Renal cortical epithelial cell (primary cell): Measurements from ENCODE around the gene DLK1. TPM values are rescaled to one million over a fixed set of nuclear protein-coding genes. Genes with fewer than 3 reads are reported as not detected.

ENCODE experiments used
- DNase-seq: peaks from one replicate; pipeline ENCODE4 v3.0.0-alpha.2; 2011; ENCODE audit warnings: low read depth
- total RNA-seq: library from RNA; depleted of rRNA; stranded (reverse); fragments of >200 nt; gene quantifications from 2 replicates; pipeline ENCODE4 v1.2.3, GENCODE V29; 2014

DLK1 gene
- total RNA-seq, 1 donor from 2014 or later: not detected

DNA sequence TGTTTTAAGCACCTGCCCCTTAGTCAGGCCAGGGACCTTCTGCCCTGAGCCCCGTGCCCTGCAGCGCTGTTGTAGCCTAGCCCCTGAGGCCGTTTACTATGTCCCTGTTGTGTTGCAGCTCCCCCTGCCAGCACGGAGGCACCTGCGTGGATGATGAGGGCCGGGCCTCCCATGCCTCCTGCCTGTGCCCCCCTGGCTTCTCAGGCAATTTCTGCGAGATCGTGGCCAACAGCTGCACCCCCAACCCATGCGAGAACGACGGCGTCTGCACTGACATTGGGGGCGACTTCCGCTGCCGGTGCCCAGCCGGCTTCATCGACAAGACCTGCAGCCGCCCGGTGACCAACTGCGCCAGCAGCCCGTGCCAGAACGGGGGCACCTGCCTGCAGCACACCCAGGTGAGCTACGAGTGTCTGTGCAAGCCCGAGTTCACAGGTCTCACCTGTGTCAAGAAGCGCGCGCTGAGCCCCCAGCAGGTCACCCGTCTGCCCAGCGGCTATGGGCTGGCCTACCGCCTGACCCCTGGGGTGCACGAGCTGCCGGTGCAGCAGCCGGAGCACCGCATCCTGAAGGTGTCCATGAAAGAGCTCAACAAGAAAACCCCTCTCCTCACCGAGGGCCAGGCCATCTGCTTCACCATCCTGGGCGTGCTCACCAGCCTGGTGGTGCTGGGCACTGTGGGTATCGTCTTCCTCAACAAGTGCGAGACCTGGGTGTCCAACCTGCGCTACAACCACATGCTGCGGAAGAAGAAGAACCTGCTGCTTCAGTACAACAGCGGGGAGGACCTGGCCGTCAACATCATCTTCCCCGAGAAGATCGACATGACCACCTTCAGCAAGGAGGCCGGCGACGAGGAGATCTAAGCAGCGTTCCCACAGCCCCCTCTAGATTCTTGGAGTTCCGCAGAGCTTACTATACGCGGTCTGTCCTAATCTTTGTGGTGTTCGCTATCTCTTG is 7.6 kb downstream of the DLK1 start:
- DNase-seq: no peak

DNA sequence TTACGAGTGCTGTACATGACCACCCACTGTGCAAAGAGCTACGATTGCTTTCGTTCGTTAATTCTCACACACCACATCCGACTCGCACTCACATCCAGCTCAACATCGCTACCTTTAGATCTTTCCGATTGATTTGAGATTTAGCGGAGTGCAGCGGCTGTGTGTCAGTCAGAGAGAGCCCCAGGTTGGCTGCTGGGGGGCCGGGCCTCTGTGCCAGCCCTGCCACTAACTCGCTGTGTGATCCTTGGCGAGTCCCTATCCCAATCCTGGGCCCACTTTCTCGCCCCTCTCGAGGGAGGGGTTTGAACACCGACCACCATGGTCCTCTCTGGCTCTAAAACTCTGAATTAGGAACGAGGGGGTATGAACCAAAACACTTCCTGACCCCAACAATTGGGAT is 8.6 kb downstream of the DLK1 start:
- no peak for DNase-seq

DNA sequence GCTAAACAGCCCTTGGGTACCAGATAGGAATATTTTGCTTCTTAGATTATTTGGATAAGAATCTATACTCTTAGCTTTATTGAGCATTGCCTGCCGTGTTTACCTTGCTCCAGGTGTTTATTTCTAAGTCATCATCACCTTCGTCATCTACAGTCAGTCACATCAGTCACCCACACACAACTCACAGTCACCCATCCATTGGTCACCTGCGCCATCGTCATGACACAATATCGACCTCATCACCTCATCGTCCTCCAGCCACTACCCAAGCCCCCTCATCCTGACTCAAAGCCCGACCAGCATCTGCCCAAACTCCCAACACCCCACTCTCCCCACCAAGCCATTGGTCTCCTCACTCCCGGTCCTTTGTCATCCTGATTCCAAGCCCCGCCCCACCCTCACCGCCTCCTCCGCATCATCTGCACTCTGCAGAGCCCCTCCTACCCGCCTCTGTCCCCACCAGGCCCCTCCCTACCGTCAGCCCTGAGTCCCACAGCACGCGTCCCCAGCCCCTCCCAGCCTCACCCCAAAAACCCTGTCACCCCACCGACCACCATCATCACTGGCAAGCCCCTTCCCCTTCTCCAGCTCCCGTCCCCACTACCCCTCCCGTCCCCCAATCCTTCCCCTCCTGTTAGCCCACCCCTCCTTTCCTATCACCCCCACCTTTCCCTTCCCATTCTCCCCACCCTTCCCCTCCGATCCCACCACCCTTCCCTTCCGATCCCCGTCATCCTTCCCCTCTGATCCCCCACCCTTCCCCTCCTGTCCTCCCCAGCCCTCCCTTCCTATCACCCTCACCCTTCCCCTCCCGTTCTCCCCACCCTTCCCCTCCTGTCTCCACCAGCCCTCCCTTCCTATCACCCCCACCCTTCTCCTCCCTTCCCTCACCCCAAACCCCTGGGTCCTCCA is 9.8 kb downstream of the DLK1 start:
- no peak for DNase-seq

DNA sequence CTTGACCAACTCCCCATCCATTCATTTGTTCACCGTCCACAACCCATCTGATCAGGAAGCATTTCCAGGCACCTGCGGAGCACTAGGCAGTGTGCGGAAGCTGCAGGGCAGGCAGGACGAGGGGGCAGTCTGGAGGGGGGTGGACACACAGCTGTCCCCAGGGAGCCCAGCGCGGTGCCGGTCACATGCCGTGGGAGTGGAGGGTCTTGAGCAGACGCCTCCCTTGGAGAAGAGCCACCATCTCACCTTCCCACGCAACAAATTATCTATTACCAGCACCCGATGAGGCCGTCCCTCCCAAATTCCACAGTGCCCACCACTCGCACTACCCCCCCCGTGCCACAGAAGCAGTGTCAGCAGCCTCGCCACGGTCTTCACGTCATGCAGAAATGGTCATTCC is 10.8 kb downstream of the DLK1 start:
- DNase-seq: no peak

DNA sequence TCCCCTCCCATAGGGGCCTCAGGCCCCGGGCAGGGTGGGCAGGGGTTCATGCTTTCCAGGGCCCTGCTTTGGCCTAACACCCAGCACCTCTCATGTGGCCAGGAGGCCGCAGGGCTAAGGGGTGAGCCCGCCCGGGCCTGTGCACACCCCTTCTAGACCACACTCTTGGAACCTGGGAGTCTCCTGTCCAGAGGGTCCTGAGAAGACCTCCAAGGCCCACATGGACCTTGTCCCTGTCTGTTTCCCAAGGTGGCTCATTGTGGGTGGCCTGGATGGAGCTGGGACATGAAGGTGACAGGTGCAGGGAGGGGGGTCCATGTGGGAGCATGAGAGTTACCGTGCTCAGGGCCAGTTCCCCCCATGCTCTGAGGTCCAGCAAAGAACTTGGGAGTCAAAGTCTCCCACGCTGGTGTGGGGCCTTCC is 11.6 kb downstream of the DLK1 start:
- no peak for DNase-seq

DNA sequence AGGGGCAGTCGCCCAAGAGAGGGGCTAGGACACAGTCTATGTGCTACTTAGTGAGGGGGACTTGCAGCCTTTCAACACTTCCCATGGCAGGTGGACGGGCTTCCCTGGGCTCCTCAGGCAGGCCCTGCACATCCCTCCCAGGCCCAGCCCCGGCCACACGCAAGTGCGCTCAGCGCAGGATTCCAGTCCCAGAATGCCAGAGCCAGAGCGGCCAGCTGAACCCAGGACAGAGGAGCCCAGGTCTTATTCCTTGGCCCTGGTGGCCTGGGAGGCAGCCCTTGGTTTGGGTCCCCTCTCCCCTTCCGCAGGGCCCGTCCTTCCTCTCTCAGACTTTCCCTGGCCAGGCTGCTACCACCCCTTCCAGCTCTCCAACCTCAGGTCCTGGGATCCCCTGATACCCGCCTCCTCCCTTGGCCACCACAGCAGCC is 12.0 kb downstream of the DLK1 start:
- no peak for DNase-seq

DNA sequence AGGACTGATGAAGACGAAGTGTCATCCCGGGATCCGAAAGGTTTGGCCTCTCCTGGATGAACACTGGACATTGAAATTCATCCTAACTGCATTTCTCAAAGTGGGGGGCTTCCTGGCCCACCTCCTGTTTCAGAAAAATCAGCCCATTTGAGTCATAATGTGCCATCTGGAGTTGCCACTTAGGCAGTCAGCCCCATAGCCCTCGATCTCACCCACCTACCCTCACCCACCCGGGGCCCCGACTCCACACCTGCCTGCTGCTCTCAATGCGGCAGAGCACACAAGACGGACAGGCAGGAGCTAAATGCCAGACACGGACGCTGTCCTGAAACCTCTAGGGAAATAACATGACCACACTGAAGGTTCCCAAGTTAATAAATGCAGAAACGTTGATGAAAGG is 12.6 kb downstream of the DLK1 start:
- peak; percentile 26 for DNase-seq

DNA sequence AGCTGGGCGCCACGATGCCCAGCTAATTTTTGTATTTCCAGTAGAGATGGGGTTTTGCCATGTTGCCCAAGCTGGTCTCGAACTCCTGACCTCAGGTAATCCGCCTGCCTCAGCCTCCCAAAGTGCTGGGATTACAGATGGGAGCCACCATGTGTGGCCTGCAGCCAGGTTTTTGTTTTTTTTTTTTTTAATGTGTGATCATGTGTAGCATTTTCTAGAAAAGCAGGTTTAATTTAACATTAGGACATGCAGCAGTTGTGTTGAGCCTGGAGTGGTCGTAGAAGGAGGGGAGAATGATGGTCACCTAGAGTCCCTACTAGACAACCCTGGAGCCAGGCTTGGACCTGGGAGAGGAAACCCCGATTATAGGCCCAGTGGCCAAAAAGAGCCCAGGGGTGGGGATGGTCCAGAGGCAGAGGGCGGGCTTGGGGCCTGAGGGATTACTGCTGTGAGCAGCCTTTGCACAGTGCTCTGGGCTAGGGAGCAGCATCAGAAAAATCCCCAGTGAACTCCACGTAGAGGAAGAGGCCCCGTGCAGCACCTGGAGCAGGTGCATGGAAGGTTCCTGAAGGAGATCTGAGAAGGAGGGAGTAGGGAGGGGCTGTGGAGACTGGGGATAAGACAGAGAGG is 13.6 kb downstream of the DLK1 start:
- DNase-seq: no peak

DNA sequence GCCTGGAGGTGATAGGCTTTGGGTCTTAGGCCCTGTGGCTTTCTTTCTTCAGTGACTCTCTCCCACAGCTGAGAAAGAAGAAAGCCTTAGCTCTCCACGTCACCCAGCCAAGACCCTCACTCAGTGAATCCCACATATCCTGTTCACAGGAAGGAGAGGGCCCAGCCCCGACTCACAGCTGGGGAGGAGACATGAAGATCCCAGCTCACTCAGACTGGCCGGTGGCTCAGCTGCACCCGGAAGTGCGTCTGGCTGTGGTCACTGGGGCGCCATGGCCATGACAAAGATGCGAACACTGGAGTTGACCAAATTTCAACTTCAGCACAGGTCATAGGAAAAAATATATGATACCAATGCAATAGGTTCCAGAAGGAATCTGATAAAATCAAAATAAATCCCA is 14.2 kb downstream of the DLK1 start:
- no peak for DNase-seq

DNA sequence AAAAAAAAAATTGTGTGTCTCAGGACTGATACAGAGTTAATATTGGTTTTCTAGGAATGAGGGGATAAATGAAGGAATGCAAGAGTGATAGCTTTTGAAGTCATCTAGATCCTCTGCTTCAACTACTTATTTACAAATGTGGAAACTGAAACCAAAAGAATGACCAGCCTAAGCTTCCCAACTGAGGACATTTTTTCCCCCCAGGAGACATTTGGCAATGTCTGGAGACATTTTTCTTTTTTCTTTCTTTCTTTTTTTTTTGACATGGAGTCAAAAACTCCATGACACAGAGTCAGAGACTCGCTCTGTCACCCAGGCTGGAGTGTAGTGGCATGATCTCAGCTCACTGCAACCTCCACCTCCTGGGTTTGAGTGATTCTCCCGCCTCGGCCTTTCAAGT is 15.3 kb downstream of the DLK1 start:
- DNase-seq: no peak

DNA sequence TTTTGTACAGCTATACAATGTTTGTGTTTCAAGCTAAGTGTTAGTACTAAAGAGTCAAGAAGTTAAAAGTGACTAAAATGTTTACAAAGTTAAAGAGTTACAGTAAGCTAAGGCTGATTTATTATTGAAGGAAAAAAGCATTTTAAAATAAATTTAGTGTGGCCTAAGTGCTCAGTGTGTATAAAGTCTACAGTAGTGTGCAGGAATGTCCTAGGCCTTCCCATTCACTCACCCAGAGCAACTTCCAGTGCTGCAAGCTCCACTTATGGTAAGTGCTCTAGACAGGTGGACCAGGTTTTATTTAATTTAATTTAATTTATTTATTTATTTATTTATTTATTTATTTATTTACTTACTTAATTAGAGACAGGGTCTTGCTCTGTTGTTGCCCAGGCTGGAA is 19.6 kb downstream of the DLK1 start:
- DNase-seq: no peak

DNA sequence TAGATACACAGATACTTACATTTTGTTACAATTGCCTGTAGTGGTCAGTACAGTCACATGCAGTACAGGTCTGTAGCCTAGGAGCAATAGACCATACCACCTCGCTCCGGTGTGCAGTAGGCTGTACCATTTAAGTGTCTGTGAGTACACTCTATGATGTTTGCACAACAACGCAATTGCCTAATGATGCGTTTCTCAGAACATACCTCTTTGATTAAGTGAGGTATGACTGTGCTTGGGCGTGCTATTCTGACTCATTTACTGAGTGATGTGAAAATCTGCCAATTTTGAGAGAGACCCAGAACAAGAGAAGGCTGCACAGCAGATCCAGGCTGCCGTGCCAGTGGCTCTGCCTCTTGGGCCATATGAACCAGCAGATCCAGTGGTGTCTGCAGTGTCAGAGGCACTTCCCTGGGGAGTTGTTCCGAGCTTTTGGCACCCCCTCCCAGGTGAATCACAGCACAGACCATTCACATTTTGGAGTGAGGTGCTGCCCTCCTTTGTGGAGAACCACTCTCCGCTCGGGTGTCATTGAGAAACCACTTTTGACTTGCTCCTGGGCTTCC is 20.4 kb downstream of the DLK1 start:
- peak; percentile 100 for DNase-seq

DNA sequence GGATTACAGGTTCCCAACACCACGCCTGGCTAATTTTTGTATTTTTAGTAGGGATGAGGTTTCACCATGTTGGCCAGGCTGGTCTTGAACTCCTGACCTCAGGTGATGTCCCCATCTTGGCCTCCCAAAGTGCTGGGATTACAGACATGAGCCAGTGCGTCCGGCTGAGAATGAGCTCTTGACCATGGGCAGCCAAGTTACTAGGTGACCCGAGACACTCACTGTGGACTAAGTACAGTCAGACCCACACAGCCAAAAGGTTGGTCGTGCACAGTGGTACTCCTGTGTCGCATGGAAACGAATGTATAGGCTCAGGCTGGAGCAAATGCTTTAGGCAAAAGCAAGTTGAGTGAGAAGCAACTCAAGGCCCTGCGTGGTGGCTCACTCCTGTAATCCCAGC is 21.0 kb downstream of the DLK1 start:
- no peak for DNase-seq

DNA sequence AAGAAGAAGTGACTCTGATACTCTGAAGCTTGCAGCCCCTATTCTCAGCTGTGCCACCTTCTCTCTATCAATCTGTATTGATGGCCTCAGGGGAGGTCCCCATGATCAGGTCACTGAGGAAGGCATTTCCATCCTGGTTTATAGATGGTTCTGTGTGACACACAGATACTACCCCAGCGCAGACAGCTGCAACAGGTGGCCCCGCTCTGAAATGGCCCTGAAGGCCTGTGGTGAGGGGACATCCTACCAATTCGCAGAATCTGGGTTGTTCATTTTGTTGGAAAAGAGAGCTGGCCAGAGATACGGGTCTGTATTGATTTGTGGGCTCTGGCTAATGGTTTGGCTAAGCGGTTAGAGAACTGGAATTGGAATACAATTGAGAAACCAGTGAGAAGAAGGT is 21.7 kb downstream of the DLK1 start:
- no peak for DNase-seq

DNA sequence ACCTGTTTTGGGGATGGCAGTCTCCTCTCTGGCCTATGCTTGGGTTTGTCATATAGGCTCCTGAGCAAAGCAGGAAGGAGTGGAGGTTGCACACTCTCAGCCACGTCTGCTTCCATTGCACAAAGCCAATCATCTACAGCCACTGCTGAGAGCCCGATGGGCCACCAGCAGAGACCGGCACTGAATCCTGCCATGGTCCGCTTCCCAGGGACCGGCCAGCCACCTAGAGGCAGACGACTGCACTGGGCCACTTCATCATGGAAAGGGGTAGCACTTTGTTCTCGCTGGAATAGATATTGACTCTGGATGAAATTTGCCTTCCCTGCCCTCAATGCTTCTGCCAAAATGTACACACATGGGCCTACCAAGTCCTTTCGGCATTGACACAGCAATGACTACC is 22.3 kb downstream of the DLK1 start:
- DNase-seq: no peak

DNA sequence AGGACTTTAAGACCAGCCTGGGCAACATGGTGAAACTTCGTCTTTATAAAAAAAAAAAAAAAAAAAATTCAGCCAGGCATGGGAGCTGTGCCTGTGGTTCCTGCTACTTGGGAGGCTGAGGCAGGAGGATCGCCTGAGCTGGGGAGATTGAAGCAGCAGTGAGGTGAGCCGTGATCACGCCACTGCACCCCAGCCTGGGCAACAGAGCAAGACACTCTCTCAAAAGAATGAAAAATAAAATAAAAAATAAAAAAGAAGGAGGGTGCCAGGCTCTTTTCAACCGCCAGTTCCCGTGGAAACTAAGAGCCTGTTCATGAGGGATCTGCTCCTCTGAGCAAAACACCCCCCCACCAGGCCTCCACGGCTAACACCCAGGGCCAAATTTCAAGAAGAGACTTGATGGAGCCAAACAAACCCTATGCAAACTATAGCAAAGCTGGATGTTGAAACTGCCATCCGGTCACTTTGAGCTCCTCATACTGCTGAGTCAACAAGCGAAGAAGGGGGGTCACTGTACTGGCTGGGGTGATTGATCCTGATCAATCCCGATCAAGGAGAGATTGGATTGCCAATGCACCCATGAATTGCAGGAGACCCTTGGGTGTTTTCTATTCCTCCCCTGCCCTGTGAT is 23.4 kb downstream of the DLK1 start:
- DNase-seq: no peak

DNA sequence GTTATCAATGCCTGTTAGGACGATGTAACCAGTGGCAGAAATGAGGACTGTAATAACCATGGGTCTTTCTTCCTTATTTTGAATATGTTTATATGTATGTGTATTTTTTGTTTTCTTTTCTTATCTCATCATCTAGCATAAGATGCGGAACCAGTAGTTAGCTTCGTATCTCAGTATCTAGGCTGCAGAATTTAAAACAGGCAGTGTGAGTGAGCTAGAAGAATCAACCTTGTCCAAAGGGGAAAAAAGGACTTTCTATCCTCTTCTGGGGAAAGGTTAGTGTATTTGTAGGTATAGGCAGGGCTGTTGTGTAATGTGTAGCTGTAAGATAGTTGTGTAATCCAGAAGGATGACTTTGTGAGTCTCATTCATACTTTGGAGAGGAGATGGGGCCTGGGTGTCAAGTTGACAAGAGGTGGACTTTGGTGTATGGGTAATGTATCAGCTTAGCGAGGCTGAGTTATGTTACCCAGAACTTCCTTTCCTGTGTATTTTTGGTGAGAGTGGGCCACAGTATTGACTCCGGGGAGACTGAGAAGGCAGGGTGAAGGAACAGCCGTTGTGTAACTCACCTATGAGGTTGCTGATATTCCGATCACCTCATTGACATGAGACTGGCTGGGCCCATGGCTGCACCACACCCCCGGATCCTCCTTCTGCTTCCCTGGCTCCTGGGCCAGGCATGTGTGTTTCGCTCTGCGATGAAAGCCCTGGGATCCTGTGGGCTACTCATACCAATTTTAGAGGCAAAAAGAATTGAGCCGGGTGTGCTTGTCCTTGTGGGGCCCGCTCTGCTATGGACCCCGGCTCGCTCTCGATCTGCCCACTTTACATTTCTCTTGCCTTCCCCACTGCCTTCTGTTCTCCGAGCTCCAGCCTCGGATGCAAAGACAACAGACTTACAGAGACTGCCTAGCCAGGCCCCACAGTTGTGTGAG is 24.3 kb downstream of the DLK1 start:
- no peak for DNase-seq

DNA sequence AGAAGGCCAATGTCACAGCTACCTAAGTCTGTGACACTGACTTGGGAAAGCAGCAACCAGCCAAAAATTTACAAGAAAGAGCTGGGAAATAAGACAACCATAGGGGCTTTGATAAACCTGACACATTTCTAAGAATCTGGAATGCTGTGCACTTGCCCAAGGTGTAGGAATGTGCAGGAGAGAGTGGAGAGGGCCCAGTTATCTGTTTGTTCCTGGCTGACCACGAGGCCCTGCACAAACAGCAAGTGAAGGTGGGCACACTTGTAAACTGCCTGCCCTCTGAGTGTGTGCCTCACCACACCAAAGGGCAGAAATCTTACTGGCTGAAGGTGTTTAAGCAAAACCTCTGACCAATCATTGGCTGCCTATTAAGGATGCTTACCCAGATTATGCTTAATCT is 27.3 kb downstream of the DLK1 start:
- DNase-seq: no peak

DNA sequence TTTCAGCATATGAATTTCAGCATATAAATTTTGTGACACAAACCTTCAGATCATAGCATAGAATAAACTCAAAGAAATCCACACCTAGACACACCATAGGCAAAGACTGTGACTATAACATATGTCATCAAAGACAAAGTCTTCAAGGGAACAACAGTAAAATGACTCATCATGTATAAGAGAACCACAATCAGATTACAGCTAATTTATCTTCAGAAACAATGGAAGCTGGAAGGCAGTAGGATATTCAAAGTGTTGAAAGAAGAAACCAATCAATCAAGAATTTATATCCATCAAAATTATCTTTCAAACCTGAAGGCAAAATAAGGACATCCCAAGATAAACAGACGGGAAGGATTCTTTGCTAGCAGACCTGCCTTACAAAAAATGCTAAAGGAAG is 29.0 kb downstream of the DLK1 start:
- DNase-seq: peak; percentile 32

DNA sequence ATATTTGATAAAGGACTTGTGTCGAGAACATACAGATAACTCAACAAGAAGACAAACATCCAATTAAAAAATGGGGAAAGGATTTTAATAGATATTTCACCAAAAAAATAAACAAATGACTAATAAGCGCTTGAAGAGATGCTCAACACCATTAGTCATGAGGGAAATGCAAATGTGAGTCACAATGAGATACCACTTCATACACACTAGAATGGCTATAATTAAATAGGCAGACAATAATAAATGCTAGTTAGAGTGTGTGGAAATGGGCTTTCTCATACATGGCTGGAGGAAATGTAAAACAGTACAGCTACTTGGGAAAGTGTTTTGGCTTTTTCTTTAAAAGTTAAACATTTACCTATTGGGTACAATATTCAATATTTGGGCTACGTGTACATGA is 34.8 kb downstream of the DLK1 start:
- peak; percentile 93 for DNase-seq
